ENCODE measurements around the gene IRX6. TPM values are rescaled to one million over a fixed set of nuclear protein-coding genes. Genes with fewer than 3 reads are reported as not detected.

The IRX6 gene
- total RNA-seq, 2 experiments from 2014 or later, result not detected

DNA sequence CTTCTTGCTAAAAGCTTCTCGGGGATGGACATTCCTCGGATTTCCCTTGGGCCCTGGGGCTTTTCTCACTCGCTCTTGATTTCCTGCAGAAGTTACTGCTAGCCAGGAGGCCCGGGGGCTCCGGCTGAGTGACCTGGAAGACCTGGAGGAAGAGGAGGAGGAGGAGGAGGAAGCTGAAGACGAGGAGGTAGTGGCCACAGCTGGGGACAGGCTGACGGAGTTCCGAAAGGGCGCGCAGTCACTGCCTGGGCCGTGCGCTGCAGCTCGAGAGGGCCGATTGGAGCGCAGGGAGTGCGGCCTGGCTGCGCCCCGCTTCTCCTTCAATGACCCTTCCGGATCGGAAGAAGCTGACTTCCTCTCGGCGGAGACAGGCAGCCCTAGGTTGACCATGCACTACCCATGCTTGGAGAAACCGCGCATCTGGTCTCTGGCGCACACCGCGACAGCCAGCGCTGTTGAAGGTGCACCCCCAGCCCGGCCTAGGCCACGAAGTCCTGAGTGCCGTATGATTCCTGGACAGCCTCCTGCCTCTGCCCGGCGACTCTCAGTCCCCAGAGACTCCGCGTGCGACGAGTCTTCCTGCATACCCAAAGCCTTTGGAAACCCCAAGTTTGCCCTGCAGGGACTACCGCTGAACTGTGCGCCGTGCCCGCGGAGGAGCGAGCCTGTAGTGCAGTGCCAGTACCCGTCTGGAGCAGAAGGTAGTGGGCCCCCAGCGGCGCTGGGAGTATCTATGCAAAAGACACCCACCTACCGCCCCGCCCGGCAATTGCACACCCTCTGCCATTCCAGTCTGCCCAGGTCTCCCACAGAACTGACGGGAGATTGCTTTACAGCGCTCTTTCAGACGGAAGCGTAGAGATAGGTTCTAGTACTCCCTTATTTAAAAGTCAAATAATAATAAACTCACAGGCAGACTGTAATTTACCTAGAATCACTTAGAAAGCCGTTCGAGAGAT lies 4.9 kb downstream of the IRX6 start:
- Mint-ChIP-seq H3K27me3 (peaks cover 73% of the 10 kb centered on the region), H3K4me3 (no peak overlapping the region), H3K36me3 (no peaks in the 10 kb centered on the region), H3K9me3 (ENCODE audit: low read depth) (no peaks in the 10 kb centered on the region), H3K4me1 (peaks cover 3% of the 10 kb centered on the region), H3K27ac (no peak overlapping the region)
- ATAC-seq (no peak), DNase-seq (no peak)
- CTCF ChIA-PET, result no interaction called here

DNA sequence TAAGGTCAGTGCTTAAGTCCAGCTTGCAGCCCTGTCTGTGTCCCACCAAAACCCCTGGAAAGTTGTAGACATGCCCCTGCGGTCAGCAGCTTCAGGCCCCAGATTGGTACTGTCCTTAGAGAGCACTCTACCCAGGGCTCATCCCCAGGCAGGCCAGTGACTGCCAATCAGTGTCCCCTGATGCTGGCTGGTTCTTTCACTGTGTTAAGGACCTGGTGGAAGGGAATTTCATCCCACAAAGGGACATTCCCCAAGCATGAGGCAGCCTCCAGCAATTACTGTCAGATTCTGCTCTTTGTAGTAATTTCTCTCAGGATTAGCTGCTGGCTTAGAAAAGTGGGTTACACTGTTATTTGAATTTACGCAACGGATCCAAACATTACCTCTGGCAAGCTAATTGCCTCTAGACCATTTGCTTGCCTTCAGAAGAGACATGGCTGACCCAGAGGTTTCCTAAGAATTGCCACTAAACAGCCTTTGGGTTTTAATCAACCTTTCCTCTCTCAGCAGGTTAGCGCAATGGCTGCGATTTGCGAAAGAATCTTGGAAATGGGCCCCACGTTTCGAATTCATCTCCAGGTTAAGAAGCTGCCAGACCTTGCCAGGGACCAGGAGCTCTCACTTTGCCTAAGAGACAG lies 5.9 kb downstream of the IRX6 start:
- CTCF ChIA-PET, result no interaction called here
- ATAC-seq, result no peak
- Mint-ChIP-seq H3K4me1 (peaks cover 3% of the 10 kb centered on the region), H3K4me3 (no peak overlapping the region), H3K27me3 (peaks cover 72% of the 10 kb centered on the region), H3K9me3 (ENCODE audit: low read depth) (no peaks in the 10 kb centered on the region), H3K27ac (no peak overlapping the region), H3K36me3 (no peaks in the 10 kb centered on the region)
- DNase-seq, result no peak

DNA sequence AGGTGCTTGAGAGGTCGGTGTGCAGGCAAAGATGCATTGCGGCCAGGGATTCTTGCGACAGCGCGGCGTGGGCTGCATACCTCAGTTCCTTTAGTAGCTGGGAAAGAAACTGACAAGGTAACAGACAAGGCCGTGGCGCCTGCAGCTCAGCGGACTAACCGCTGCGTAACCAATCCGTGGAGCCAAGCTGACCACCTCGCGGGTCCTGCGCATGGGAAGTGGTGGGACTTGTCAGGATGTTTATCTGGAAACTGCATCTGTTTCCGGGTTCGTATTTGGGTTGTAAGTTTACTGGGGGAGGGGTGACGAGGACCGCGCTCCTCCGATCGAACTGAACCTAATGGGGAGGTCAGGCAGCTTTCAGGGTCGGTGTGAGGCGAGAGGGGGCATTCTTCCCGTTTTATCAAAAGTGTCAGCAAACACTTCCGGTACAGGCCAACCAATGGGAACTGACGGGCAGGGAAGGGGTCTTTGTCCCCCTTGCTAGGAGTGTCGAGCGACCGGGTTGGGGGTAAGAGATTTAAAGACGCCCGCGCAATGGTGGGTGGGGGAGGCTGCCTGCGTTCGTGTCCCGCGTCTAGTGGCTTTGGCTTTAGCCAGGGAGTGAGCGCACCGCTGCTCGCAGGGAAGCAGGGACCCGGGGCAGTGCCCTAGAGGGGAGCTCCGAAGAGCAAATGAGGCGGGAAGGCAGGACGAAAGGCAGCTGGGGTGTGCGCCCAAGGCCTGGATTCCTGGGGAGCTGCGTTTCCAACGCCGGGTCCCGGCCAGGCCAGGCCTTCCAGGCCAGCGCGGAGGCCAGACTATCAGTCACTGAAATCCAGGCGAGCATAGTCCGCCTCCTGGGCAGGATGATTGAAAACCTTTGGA lies 7.0 kb downstream of the IRX6 start:
- Mint-ChIP-seq H3K27ac (no peak overlapping the region), H3K4me3 (no peak overlapping the region), H3K27me3 (peaks cover 61% of the 10 kb centered on the region), H3K9me3 (ENCODE audit: low read depth) (no peaks in the 10 kb centered on the region), H3K36me3 (no peaks in the 10 kb centered on the region), H3K4me1 (no peaks in the 10 kb centered on the region)
- DNase-seq (no peak), ATAC-seq (no peak)
- CTCF ChIA-PET, result interaction anchor here (1.1 kb wide), 1 partner anchor 15 kb away, joined by 3 read pairs; no protein-coding TSS in a partner anchor

DNA sequence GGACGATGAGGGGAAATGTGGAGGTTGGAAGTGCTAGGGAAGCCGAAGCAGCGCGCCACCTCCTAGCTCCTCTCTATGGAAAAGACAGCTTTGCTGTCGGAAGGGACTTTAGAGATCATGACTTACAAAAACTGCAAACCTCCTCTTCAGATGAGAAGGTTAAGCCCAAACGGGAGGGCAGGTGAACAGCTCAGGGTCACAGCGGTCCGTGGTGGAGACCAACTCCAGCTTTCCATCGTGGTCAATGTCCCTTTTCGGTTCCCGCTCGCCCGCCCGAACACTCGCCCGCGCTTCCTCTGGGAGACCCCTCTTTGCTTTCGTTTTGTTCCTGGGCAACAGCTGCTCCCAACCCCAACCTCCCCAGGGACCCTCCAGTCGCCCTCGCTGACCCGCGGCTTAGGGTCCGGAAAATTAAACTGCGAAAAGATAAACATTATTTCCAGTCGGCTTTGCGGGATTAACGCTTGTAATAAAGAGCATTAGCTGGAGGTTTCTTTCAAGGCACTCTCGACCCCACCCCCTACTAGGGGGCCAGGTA lies 7.7 kb downstream of the IRX6 start:
- H3K4me3 Mint-ChIP-seq, result no peak overlapping the region
- H3K4me1 Mint-ChIP-seq, result no peaks in the 10 kb centered on the region
- no peaks in the 10 kb centered on the region for H3K9me3 Mint-ChIP-seq (ENCODE audit: low read depth)
- CTCF ChIA-PET, result interaction anchor here (1.1 kb wide), 1 partner anchor 15 kb away, joined by 3 read pairs; no protein-coding TSS in a partner anchor
- no peak overlapping the region for H3K27ac Mint-ChIP-seq
- peaks cover 55% of the 10 kb centered on the region for H3K27me3 Mint-ChIP-seq
- ATAC-seq (no peak), DNase-seq (no peak)
- no peaks in the 10 kb centered on the region for H3K36me3 Mint-ChIP-seq

DNA sequence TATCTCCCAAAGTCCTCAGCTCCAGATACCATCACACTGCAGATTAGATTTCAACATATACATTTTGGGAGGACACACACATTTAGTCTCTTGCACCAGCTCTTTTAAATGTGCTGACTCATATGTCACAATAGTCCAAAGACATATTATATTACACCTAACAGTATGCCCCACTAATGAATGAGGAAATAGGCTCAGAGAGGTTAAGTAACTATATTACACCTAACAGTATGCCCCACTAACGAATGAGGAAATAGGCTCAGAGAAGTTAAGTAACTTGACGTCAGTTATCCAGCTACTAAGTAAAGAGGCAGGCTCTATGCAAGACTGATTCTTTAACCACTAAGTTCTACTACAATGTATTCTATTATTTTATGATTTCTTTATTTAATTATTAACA lies 9.7 kb downstream of the IRX6 start:
- no peak overlapping the region for H3K27ac Mint-ChIP-seq
- H3K27me3 Mint-ChIP-seq, result peaks cover 46% of the 10 kb centered on the region
- no peaks in the 10 kb centered on the region for H3K36me3 Mint-ChIP-seq
- DNase-seq (no peak), ATAC-seq (no peak)
- H3K4me3 Mint-ChIP-seq, result no peak overlapping the region
- no peaks in the 10 kb centered on the region for H3K9me3 Mint-ChIP-seq (ENCODE audit: low read depth)
- CTCF ChIA-PET, result no interaction called here
- H3K4me1 Mint-ChIP-seq, result no peaks in the 10 kb centered on the region

DNA sequence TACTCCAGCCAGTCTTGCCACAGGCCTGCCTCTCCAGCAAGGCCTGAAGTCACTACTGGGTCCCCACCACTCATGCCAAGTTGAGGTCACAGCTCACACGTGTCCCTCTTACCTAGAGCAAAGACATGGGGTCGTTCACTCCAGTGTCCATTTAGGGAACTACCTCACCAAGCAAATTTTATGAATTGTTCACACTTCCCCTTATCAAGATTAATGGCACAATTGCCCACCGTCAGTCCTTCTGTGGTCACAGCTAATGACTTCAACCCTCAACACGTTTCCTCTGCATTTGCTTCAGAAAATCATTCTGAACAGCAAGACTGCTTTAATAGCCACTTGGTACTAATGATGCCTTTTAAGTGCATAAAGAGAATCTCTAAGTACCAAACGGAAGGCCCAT lies 14.6 kb downstream of the IRX6 start:
- H3K36me3 Mint-ChIP-seq, result no peaks in the 10 kb centered on the region
- no peak overlapping the region for H3K4me3 Mint-ChIP-seq
- DNase-seq (no peak), ATAC-seq (no peak)
- no peaks in the 10 kb centered on the region for H3K4me1 Mint-ChIP-seq
- CTCF ChIA-PET, result no interaction called here
- no peaks in the 10 kb centered on the region for H3K27me3 Mint-ChIP-seq
- H3K27ac Mint-ChIP-seq, result no peak overlapping the region
- H3K9me3 Mint-ChIP-seq (ENCODE audit: low read depth), result no peaks in the 10 kb centered on the region

DNA sequence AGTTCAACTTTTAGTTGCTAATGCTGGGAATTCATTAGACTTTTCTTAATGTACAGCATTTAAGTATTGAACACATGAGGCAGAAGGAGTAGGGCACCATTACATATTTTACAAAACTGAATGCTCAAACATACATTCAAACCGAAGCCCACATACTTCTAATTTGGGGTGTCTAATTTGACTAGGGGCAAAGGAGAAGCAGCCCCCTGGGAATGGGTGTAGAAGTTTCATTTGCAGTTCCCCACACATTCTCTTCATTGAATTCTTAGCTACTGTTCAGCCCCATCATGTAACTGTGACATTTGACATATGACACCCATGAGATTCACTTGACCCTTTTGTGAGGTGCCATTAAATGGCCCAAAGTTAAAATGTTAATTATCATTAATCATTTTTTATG lies 16.4 kb downstream of the IRX6 start:
- Mint-ChIP-seq H3K36me3 (no peaks in the 10 kb centered on the region), H3K27ac (no peak overlapping the region), H3K4me1 (no peaks in the 10 kb centered on the region), H3K4me3 (no peak overlapping the region), H3K9me3 (ENCODE audit: low read depth) (no peaks in the 10 kb centered on the region), H3K27me3 (no peaks in the 10 kb centered on the region)
- no peak for ATAC-seq
- CTCF ChIA-PET, result no interaction called here
- no peak for DNase-seq

DNA sequence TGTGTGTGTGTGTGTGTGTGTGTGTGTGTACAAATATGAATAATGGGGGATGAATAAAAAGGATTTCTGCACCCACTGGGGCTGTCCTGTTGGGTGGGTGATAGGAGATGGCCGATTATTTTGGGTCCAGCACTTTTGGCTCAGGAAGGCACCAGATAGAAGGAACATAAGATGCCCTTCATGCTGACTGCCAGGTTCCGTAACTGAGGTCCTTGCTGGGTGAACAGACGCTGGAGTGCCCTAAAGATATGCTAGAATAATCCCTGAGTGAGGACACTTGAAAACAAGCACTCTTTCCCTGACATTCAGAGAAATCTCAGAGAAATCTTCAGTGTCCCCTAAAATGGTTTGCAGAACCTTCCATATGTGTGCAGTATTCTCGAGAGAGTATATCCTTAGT lies 17.7 kb downstream of the IRX6 start:
- CTCF ChIA-PET, result no interaction called here
- Mint-ChIP-seq H3K27me3 (no peaks in the 10 kb centered on the region), H3K4me1 (no peaks in the 10 kb centered on the region)

DNA sequence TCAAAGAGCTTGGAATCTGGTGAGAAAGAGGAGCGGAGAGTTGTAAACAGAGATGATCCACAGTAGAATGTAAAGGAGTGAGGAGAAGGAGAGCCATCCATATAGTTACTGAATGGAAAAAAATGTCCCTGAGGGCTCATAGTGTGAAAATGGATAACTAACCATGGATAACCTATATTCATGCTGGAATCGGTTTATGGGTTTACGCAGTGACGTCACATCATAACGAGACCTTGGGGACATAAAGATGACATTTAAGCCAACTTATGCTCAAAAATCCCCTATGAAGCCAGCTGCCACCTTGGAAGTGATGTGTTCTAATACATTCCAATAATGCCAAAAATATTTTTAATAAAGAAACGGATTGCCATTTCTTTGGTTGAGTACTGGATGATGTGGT lies 22.5 kb downstream of the IRX6 start:
- ATAC-seq (no peak), DNase-seq (no peak)
- Mint-ChIP-seq H3K4me3 (no peak overlapping the region), H3K4me1 (no peaks in the 10 kb centered on the region), H3K27ac (no peak overlapping the region), H3K27me3 (no peaks in the 10 kb centered on the region), H3K36me3 (no peaks in the 10 kb centered on the region), H3K9me3 (ENCODE audit: low read depth) (no peaks in the 10 kb centered on the region)
- CTCF ChIA-PET, result interaction anchor here (0.6 to 1.4 kb wide), 2 partner anchors 15 to 26 kb away, joined by 3 read pairs; no protein-coding TSS in a partner anchor

More for the DNA sequence above, 17.7 kb downstream of the IRX6 start:
- H3K4me3 Mint-ChIP-seq, result no peak overlapping the region
- no peaks in the 10 kb centered on the region for H3K36me3 Mint-ChIP-seq
- H3K9me3 Mint-ChIP-seq (ENCODE audit: low read depth), result no peaks in the 10 kb centered on the region
- H3K27ac Mint-ChIP-seq, result no peak overlapping the region
- DNase-seq (no peak), ATAC-seq (no peak)

DNA sequence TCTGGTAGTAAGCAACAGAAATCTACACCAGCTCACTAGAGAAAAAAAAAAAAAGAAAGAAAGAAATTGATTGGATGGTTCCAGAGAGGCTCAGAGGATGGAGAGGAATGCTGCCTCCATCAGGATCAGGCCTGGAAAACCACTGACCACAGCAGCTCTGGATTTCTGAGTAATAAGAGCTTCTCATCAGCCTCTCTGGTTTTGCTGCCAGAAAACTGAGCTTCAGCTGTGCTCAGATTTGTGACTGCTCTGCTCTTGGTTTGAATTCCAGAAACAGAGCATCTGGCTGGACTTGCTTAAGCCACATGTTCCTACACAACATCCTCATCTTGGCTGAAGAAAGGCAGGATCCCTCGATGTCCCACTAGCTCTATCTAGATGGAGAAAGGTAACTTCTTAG lies 25.9 kb downstream of the IRX6 start:
- Mint-ChIP-seq H3K4me1 (no peaks in the 10 kb centered on the region), H3K4me3 (no peak overlapping the region), H3K36me3 (no peaks in the 10 kb centered on the region), H3K27me3 (peaks cover 2% of the 10 kb centered on the region), H3K9me3 (ENCODE audit: low read depth) (no peaks in the 10 kb centered on the region), H3K27ac (no peak overlapping the region)
- DNase-seq (no peak), ATAC-seq (no peak)
- CTCF ChIA-PET, result no interaction called here

DNA sequence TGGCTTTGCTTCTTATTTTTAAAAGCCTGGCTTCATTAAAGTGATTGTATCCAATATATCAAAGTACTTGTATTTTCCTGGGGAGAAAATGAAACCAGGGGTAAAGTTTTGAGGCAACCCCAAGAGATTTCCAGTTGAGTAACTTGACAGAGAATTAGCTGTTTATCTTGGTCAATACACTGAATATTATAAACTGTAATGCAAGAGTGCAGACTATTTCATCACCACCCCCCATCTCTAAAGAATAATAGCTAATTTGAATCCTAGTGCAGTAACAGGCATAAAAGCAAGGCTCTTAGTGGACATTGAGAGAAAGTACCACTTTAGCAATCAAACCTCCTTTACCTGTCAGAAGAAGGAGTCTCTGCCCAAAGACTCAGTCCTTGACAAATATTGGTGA lies 27.0 kb downstream of the IRX6 start:
- ATAC-seq (no peak), DNase-seq (no peak)
- Mint-ChIP-seq H3K9me3 (ENCODE audit: low read depth) (no peaks in the 10 kb centered on the region), H3K27me3 (peaks cover 2% of the 10 kb centered on the region), H3K27ac (no peak overlapping the region), H3K4me3 (no peak overlapping the region), H3K4me1 (no peaks in the 10 kb centered on the region), H3K36me3 (no peaks in the 10 kb centered on the region)
- CTCF ChIA-PET, result no interaction called here

DNA sequence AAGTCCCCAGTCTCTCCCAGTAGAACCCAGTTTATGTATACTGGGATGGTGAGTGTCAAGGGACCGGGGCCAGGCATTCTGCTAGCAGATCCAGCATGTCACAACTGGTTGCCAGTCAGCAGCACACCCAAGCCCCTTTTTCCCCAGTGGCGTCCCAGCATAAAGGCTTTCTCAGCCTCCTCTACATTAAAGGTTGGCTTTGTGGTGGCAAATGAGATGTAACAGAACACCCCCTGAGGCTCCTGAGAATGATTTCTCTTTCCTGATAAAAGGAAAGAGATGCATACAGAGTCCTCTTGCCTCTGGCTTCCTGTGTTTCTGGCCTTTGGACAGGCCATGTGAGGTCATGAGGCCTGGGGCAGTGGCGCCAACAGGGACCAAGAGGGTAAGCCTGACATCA lies 27.9 kb downstream of the IRX6 start:
- CTCF ChIA-PET, result no interaction called here
- no peaks in the 10 kb centered on the region for H3K4me1 Mint-ChIP-seq
- ATAC-seq (no peak), DNase-seq (no peak)
- no peak overlapping the region for H3K4me3 Mint-ChIP-seq
- no peaks in the 10 kb centered on the region for H3K36me3 Mint-ChIP-seq
- H3K9me3 Mint-ChIP-seq (ENCODE audit: low read depth), result no peaks in the 10 kb centered on the region
- no peak overlapping the region for H3K27ac Mint-ChIP-seq
- H3K27me3 Mint-ChIP-seq, result peaks cover 2% of the 10 kb centered on the region

DNA sequence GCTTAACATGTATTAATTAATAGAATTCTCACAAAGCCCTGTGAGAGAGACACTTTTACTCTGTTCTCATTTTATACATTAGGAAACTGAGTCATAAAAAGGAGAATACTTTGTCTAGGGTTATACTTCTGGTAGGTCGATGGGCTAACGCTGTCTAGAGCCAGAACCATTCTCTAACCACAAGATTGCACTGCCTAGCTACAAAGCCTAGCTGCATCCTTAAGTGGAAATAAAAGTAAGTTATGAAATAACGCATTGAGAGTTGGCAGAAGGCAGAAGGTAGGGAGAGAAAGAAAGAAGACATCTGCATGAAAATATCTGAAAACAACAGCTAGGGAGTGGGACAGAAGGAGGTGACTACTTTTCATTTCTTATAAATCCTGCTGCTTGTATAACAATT lies 33.2 kb downstream of the IRX6 start:
- no peak for DNase-seq
- no peak for ATAC-seq
- Mint-ChIP-seq H3K4me1 (no peaks in the 10 kb centered on the region), H3K27me3 (peaks cover 2% of the 10 kb centered on the region), H3K36me3 (no peaks in the 10 kb centered on the region), H3K4me3 (no peak overlapping the region), H3K9me3 (ENCODE audit: low read depth) (peaks cover 3% of the 10 kb centered on the region), H3K27ac (no peak overlapping the region)
- CTCF ChIA-PET, result no interaction called here
